Neural cell (in vitro differentiated cells): ENCODE data around the gene PARD3B. TPM values are rescaled to one million over a fixed set of nuclear protein-coding genes. Genes with fewer than 3 reads are reported as not detected.

ENCODE experiments used
- H2AFZ ChIP-seq: fragments of 200-600, 300-800 bp; sonication (generic), shearing (Covaris generic); 2 replicates; pipeline ENCODE4 v1.6.0; 2014; ENCODE audit warnings: low read depth, mild to moderate bottlenecking, antibody characterized with exemption, low read length, moderate library complexity
- H3F3A ChIP-seq: fragments of 200-600 bp; shearing (Covaris generic); 2 replicates; pipeline ENCODE4 v1.6.1; 2016; ENCODE audit warnings: mild to moderate bottlenecking, moderate library complexity, mixed read lengths, antibody characterized with exemption, low read length; ENCODE audit not compliant: insufficient read depth, poor library complexity, severe bottlenecking
- H3K27ac ChIP-seq: fragments of 200-600, 300-800 bp; sonication (generic), shearing (Covaris generic); 2 replicates; pipeline ENCODE4 v1.5.1; 2014; ENCODE audit warnings: mild to moderate bottlenecking, low read length, moderate library complexity
- H3K27me3 ChIP-seq: fragments of 300-800, 200-600 bp; sonication (generic), shearing (Covaris generic); 2 replicates; pipeline ENCODE4 v1.6.0; 2014; ENCODE audit warnings: mild to moderate bottlenecking, low read depth, low read length, moderate library complexity; ENCODE audit not compliant: insufficient read depth
- H3K36me3 ChIP-seq: fragments of 300-800, 200-600 bp; sonication (generic), shearing (Covaris generic); 2 replicates; pipeline ENCODE4 v1.5.1; 2014; ENCODE audit warnings: mild to moderate bottlenecking, antibody characterized with exemption, low read length, moderate library complexity; ENCODE audit not compliant: insufficient read depth
- H3K4me2 ChIP-seq: fragments of 300-800, 200-600 bp; sonication (generic), shearing (Covaris generic); 2 replicates; pipeline ENCODE4 v1.6.0; 2014; ENCODE audit warnings: mild to moderate bottlenecking, low read length
- H3K4me3 ChIP-seq: fragments of 300-800, 200-600 bp; sonication (generic), shearing (Covaris generic); 2 replicates; pipeline ENCODE4 v1.5.1; 2014; ENCODE audit warnings: mild to moderate bottlenecking, low read length, moderate library complexity
- H3K79me2 ChIP-seq: fragments of 200-600 bp; shearing (Covaris generic); replicated peaks from 2 replicates; pipeline ENCODE4 v1.6.0; 2014; ENCODE audit warnings: mild to moderate bottlenecking, low read length, moderate library complexity; ENCODE audit not compliant: insufficient read depth
- H3K9ac ChIP-seq: fragments of 300-800, 200-600 bp; sonication (generic), shearing (Covaris generic); 2 replicates; pipeline ENCODE4 v1.6.1; 2016; ENCODE audit warnings: mild to moderate bottlenecking, low read length, mixed read lengths
- H3K9me2 ChIP-seq: fragments of 200-600 bp; shearing (Covaris generic); 2 replicates; pipeline ENCODE4 v1.6.1; 2016; ENCODE audit warnings: mild to moderate bottlenecking, low read length, mixed read lengths; ENCODE audit not compliant: insufficient read depth
- H3K9me3 ChIP-seq: fragments of 200-600, 300-800 bp; sonication (generic), shearing (Covaris generic); 2 replicates; pipeline ENCODE4 v1.6.1; 2016; ENCODE audit warnings: mild to moderate bottlenecking, mixed run types, low read length, moderate library complexity, mixed read lengths
- H4K20me1 ChIP-seq: fragments of 200-600 bp; shearing (Covaris generic); 2 replicates; pipeline ENCODE4 v1.6.1; 2016; ENCODE audit warnings: mild to moderate bottlenecking, mixed run types; ENCODE audit not compliant: insufficient read depth
- EP300 ChIP-seq: fragments of 450-650 bp; conservative IDR thresholded peaks from 2 replicates; pipeline ENCODE4 v1.6.1; 2014; ENCODE audit warnings: antibody characterized with exemption, mild to moderate bottlenecking, moderate library complexity; ENCODE audit not compliant: poor library complexity, severe bottlenecking
- EZH2 ChIP-seq: fragments of 200-600, 300-800 bp; shearing (Covaris generic), sonication (generic); IDR thresholded peaks from 2 replicates; pipeline ENCODE4 v1.6.1; 2014; ENCODE audit warnings: antibody characterized with exemption, low read length, borderline replicate concordance, mild to moderate bottlenecking; ENCODE audit not compliant: insufficient read depth, poor library complexity, severe bottlenecking
- MXI1 ChIP-seq: fragments of 450-650 bp; conservative IDR thresholded peaks from 2 replicates; pipeline ENCODE4 v1.6.1; 2014; ENCODE audit warnings: antibody characterized with exemption, mild to moderate bottlenecking; ENCODE audit not compliant: poor library complexity, severe bottlenecking
- POLR2AphosphoS5 ChIP-seq: IDR thresholded peaks from 2 replicates; pipeline ENCODE4 v1.6.1; 2012
- RAD21 ChIP-seq: fragments of 450-650 bp; conservative IDR thresholded peaks from 2 replicates; pipeline ENCODE4 v1.6.1; 2014; ENCODE audit warnings: antibody characterized with exemption, mild to moderate bottlenecking, moderate library complexity
- SMC3 ChIP-seq: fragments of 450-650 bp; conservative IDR thresholded peaks from 2 replicates; pipeline ENCODE4 v1.6.1; 2014; ENCODE audit warnings: antibody characterized with exemption, mild to moderate bottlenecking, moderate library complexity; ENCODE audit not compliant: poor library complexity
- TAF1 ChIP-seq: IDR thresholded peaks from 2 replicates; pipeline ENCODE4 v1.6.1; 2012; ENCODE audit warnings: low read depth
- polyA plus RNA-seq: library from polyadenylated mRNA; depleted of rRNA; stranded (reverse); fragments of >200 nt; gene quantifications from 2 replicates; pipeline ENCODE4 v1.2.3, GENCODE V29; 2014
- TF ChIP-seq, protein P1 (sequence below): IDR thresholded peaks from 2 replicates; pipeline ENCODE4 v1.6.1; 2012; ENCODE audit warnings: borderline replicate concordance
- TF ChIP-seq, protein P2 (sequence below): fragments of 450-650 bp; IDR thresholded peaks from 2 replicates; pipeline ENCODE4 v1.5.1; 2014; ENCODE audit warnings: antibody characterized with exemption, mild to moderate bottlenecking, moderate library complexity; ENCODE audit not compliant: poor library complexity, severe bottlenecking

The PARD3B gene
- polyA plus RNA-seq, 1 donor from 2014 or later = 0.54 TPM

DNA sequence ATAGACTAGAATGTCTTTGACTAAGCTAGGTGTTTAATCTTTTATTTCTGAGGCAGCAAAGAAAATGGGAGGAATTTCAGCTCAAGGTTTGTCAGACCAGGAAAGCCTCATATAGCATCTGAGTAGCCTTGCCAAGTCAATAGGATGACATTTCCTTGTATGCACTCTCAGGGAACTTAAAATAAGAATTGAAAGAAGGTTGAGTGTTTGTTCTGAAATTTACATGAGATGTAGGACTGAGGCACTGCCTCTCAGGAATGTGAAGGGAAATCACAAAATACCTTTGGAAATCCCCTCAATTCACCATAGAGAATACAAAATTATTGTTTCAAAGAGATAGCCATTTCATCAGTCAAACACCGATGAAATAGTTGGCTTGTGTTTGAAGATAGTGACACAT, 745.0 kb downstream of the PARD3B start:
- H3K9me2 ChIP-seq = no peaks in the 10 kb centered on the region
- H3F3A ChIP-seq = no peaks in the 10 kb centered on the region
- no peaks in the 10 kb centered on the region for H3K9me3 ChIP-seq
- no peaks in the 10 kb centered on the region for H3K27me3 ChIP-seq
- no peak overlapping the region for H3K9ac ChIP-seq
- no peak overlapping the region for H2AFZ ChIP-seq
- no peaks in the 10 kb centered on the region for H4K20me1 ChIP-seq
- no peak overlapping the region for H3K27ac ChIP-seq
- TF ChIP-seq EP300 (no peak), RAD21 (no peak), SMC3 (no peak), POLR2AphosphoS5 (no peak), MXI1 (no peak), TAF1 (no peak)
- TF ChIP-seq, protein P1, sequence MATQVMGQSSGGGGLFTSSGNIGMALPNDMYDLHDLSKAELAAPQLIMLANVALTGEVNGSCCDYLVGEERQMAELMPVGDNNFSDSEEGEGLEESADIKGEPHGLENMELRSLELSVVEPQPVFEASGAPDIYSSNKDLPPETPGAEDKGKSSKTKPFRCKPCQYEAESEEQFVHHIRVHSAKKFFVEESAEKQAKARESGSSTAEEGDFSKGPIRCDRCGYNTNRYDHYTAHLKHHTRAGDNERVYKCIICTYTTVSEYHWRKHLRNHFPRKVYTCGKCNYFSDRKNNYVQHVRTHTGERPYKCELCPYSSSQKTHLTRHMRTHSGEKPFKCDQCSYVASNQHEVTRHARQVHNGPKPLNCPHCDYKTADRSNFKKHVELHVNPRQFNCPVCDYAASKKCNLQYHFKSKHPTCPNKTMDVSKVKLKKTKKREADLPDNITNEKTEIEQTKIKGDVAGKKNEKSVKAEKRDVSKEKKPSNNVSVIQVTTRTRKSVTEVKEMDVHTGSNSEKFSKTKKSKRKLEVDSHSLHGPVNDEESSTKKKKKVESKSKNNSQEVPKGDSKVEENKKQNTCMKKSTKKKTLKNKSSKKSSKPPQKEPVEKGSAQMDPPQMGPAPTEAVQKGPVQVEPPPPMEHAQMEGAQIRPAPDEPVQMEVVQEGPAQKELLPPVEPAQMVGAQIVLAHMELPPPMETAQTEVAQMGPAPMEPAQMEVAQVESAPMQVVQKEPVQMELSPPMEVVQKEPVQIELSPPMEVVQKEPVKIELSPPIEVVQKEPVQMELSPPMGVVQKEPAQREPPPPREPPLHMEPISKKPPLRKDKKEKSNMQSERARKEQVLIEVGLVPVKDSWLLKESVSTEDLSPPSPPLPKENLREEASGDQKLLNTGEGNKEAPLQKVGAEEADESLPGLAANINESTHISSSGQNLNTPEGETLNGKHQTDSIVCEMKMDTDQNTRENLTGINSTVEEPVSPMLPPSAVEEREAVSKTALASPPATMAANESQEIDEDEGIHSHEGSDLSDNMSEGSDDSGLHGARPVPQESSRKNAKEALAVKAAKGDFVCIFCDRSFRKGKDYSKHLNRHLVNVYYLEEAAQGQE = no peak
- no peaks in the 10 kb centered on the region for H3K79me2 ChIP-seq
- H3K4me3 ChIP-seq = no peak overlapping the region
- H3K36me3 ChIP-seq = no peaks in the 10 kb centered on the region
- no peak overlapping the region for H3K4me2 ChIP-seq

DNA sequence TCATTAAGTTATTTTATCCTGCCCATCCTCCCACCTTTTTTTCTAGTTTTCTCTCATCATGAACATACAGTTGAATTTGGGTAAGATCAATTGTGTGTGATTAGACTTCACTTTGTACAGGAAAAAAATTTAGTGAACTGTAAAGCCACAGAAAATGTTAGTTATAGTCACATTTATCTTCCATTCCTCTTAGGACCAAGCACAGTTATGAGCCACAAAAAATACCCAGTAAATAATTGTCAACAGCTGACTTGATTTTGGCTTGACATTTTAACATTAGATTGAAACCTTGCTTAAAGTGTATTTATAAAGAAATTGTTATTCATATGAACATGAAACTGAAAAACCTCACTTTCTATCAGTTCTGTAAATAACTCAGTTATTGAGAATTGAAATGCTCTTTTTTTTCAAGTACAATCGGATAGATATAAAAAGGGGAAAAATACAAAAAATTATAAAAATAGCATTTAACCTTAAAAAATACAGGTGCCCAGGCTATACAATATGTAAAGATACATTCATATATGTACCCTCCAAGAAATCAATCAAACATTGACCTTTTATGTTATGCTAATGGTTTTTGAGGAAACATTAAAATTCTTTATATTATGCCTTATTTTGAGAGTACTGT, 747.5 kb downstream of the PARD3B start:
- Histone ChIP-seq H3K9ac (no peak overlapping the region), H3K4me3 (no peak overlapping the region), H3F3A (no peaks in the 10 kb centered on the region), H3K36me3 (no peaks in the 10 kb centered on the region), H4K20me1 (no peaks in the 10 kb centered on the region), H3K79me2 (no peaks in the 10 kb centered on the region), H3K4me2 (no peak overlapping the region), H3K27ac (no peak overlapping the region), H3K27me3 (no peaks in the 10 kb centered on the region), H3K9me3 (no peaks in the 10 kb centered on the region), H2AFZ (no peak overlapping the region), H3K9me2 (no peaks in the 10 kb centered on the region)
- TF ChIP-seq RAD21 (no peak), TAF1 (no peak), SMC3 (no peak), POLR2AphosphoS5 (no peak), EP300 (no peak), EZH2 (no peak), MXI1 (no peak)
- TF ChIP-seq, protein P1 = no peak
- TF ChIP-seq, protein P2, sequence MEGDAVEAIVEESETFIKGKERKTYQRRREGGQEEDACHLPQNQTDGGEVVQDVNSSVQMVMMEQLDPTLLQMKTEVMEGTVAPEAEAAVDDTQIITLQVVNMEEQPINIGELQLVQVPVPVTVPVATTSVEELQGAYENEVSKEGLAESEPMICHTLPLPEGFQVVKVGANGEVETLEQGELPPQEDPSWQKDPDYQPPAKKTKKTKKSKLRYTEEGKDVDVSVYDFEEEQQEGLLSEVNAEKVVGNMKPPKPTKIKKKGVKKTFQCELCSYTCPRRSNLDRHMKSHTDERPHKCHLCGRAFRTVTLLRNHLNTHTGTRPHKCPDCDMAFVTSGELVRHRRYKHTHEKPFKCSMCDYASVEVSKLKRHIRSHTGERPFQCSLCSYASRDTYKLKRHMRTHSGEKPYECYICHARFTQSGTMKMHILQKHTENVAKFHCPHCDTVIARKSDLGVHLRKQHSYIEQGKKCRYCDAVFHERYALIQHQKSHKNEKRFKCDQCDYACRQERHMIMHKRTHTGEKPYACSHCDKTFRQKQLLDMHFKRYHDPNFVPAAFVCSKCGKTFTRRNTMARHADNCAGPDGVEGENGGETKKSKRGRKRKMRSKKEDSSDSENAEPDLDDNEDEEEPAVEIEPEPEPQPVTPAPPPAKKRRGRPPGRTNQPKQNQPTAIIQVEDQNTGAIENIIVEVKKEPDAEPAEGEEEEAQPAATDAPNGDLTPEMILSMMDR = no peak
